Daoy (cell line): ENCODE results near the gene GADL1. TPM values are rescaled to one million over a fixed set of nuclear protein-coding genes. Genes with fewer than 3 reads are reported as not detected.

ENCODE experiments used
- DNase-seq: peaks from one replicate; pipeline ENCODE4 v3.0.0-alpha.2; 2015; ENCODE audit warnings: low read depth
- total RNA-seq: library from RNA; depleted of rRNA; stranded (reverse); fragments of >200 nt; shearing (Covaris generic); gene quantifications from 2 replicates; pipeline ENCODE4 v1.2.3, GENCODE V29; 2014

GADL1 gene
- total RNA-seq, 1 experiment from 2014 or later: not detected

- DNase-seq: no peak
Observed at GRCh38 chr3:30811151-30811795, 83.2 kb downstream of the GADL1 start.

DNA sequence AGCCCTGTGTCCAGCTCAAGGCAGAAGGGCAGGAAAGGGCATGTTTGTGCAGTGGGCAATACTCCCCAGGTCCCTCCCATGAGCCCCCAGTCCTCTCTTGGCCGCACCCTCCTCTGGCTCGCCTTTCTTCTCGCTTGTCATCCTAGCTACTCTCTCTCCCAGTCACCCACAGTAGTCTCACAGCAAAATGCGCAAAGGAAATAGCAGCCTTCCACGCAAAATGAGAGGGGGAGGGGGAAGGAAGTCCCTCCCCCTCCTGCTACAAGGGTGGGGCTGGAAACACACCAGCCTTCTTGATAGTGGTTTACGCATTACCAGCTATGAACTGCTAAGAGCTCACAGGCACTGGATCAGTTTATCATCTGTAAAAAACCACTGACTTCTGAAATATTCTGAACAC lies 83.8 kb downstream of the GADL1 start:
- DNase-seq: no peak

DNA sequence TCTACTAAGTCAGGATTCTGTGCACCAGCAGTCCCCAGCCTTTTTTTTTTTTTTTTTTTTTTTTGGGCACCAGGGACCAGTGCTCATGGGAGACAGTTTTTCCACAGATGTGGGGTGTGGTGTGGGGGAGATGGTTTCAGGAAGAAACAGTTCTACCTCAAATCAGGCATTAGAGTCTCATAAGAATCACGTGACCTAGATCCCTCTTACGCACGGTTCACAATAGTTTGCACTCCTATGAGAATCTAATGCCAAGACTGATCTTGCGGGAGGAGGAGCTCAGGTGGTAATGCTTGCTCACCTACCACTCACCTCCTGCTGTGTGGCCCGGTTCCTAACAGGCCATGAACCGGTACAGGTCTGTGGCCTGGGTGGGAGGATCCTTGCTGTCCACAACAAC lies 88.8 kb downstream of the GADL1 start:
- no peak for DNase-seq

DNA sequence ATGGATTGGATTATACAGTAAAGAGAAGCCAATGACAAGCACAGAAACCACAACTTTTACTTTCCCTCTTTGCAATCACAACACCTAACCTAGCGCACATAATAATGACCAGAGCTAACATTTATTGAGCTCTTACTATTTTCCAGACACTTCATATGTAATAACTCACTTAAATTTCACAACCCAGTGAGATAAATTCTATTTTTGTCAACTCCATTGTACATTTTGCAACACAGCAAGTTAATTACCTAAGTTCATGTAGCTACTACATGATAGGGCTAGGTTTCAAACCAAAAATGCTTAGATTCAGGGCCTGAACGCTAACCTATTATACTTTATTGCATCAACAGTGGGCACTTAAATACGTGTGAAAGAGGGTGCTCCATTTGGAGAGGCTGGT lies 89.5 kb downstream of the GADL1 start:
- no peak for DNase-seq

GRCh38 chr3:30795176-30795575 lies 99.3 kb downstream of the GADL1 start:
- DNase-seq: no peak

- no peak for DNase-seq
Observed at GRCh38 chr3:30793740-30794139, 100.7 kb downstream of the GADL1 start.

DNA sequence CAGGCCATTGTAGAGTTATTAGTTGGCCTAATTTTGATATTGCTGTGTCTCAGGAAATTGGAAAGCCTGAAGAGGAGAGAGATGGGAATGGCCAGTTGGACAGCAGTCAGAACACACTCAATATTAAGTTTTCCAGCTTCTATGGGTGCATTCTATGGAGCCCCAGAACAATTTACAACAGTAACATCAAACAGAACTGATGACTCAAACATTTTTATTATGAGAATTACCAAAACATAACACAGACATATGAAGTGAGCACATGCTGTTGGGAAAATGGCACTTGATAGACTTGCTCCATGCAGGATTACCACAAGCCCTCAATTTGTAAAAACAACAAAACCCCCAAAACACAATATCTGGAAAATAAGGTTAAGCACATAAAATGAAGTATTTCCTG lies 104.3 kb downstream of the GADL1 start:
- no peak for DNase-seq

DNA sequence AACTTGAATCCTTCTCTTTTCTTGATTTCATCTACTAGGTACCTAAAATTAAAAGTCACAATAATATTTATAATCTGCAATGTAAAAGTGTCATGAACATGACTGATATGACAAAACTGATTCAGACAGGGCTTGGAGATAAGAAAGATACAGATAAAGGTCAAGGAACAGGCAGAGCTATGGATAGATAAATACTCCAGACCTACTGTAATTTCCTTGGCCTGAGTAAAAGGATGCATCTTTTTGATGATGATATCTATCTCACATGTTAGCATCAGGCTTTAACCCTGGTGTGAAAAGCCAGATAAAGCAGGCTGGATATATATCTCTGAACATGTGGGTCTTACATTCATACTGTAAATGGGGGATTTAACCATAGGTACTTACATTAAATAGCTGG lies 108.1 kb downstream of the GADL1 start:
- no peak for DNase-seq

DNA sequence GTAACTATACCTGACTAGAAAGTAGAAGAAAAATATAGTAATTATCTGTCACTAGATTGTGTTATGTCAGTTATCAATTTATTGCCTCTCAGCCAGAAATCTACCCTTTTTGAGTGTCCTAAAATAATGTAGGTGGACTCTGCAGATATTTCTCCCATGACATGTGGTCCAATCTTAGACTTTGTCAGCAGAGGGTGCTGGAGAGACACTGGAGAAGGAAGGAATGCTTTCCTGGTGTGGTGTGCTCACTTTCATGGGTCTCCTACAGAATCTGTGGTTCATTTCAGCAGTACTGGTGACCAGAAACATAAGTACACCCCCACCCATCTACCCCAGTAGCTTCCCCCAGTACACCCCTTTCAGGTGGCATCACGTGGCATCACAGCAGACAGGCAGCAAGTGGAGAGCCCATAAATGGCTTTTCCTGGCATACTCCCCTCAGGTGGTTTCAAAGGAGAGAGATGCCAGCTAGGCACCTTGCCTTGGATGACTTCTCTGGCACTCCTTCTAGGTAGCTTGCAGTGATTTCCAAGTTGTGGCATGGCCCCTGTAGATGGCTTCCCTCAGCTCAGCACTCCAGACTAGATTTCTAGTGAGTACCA lies 114.7 kb downstream of the GADL1 start:
- DNase-seq: peak; percentile 12

GRCh38 chr3:30778933-30779332 lies 115.5 kb downstream of the GADL1 start:
- no peak for DNase-seq

GRCh38 chr3:30777426-30778113 lies 116.9 kb downstream of the GADL1 start:
- DNase-seq: no peak

- no peak for DNase-seq
Observed at GRCh38 chr3:30776186-30776815, 118.2 kb downstream of the GADL1 start.

- DNase-seq: peak; percentile 2
Observed at GRCh38 chr3:30775040-30775439, 119.4 kb downstream of the GADL1 start.

- DNase-seq: no peak
Observed at GRCh38 chr3:30774062-30774461, 120.4 kb downstream of the GADL1 start.

- peak; percentile 85 for DNase-seq
Observed at GRCh38 chr3:30770387-30770786, 124.1 kb downstream of the GADL1 start.

DNA sequence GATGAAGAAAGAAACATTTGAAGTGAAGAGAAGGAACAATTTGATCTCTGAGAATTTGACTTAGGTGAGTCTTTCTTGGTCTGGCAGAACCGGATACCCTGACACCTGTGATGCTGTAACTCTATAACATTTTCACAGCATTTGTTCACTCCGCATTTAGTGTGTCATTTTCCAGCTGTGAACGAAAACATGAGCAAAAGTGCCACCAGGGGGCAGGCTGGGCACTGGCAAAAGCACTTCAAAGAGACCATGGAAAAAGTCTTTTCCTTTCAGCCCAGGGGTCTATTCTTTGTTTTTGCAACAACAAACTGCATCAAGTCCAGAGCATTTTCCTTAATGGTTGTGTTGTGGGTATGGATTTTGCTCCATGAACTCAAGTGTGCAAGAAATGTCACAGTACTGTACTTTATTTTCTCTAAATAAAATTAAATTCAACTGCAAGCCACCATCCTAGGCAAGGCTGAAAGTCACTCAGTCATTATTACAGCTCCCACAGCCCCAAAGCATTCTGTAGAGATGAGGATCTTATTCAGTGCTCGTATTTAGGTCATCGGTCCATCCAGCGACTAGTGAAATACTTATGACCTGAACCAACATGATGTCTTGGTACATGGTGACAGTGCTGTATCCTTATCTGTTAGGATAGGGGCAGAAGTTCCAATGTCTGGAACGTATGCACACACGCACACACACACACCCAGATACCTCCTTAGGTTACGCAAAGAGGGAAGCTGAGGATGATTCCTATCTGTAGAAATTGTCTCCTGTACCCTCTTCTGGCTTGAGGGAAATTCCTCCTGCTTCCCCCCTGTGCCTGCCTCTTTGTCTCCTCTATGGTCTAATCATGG lies 125.5 kb downstream of the GADL1 start:
- peak; percentile 61 for DNase-seq

- DNase-seq: no peak
Observed at GRCh38 chr3:30768046-30768445, 126.4 kb downstream of the GADL1 start.

GRCh38 chr3:30766522-30766921 lies 127.9 kb downstream of the GADL1 start:
- DNase-seq: no peak

GRCh38 chr3:30764891-30765290 lies 129.6 kb downstream of the GADL1 start:
- DNase-seq: no peak

- DNase-seq: no peak
Observed at GRCh38 chr3:30764281-30764680, 130.2 kb downstream of the GADL1 start.

DNA sequence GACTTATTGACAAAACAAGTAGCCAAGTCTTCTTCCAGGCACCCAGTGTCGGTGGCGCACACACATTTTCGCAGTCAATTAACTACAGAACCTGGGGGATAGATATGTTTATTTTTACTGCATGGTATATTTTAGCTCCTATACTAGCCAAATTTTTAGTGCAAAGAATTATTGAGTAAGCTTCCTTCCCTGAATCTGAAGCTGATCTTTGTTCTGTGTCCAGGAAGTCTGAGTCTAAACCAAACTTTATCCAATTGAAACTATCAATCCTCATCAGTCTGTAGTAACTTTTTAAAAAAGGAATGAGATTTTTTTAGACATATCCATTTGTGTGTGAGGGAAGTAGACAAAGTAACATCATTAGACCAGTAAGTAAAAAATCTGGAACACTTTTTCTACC lies 133.1 kb downstream of the GADL1 start:
- no peak for DNase-seq

- no peak for DNase-seq
Observed at GRCh38 chr3:30760737-30761136, 133.7 kb downstream of the GADL1 start.
